IMR-90 (cell line): ENCODE results near the gene MGAT4C. TPM values are rescaled to one million over a fixed set of nuclear protein-coding genes. Genes with fewer than 3 reads are reported as not detected.

Experiments used
- ATAC-seq: fragments of 200-7000 bp; cut with Tn5 transposase; 2 replicates; pipeline ENCODE4 v1.9.1; 2020; ENCODE audit warnings: low read depth, mild to moderate bottlenecking, moderate library complexity
- BruUV-seq: library from RNA; stranded (reverse); fragments of 400-500 nt; replicated peaks from 2 replicates; lab custom pipeline; 2021; lab: Mats Ljungman, UMichigan
- CTCF ChIA-PET: fragments of 300-600 bp; formaldehyde crosslinking; extraction: SDS; loops from one replicate; lab custom pipeline; 2021; ENCODE audit warnings: antibody characterized with exemption; lab: Yijun Ruan, JAX
- POLR2A ChIA-PET: fragments of 300-600 bp; sonication (Branson Sonifier 250); formaldehyde crosslinking; loops from one replicate; lab custom pipeline; 2022; ENCODE audit warnings: antibody characterized with exemption; ENCODE audit not compliant: unreplicated experiment; lab: Charles Lee
- DNase-seq: peaks from one replicate; pipeline ENCODE4 v3.0.0; 2013
- H2AFZ ChIP-seq: replicated peaks from 2 replicates; pipeline ENCODE3; 2013; ENCODE audit warnings: low read length, mild to moderate bottlenecking; ENCODE audit not compliant: poor library complexity
- H2AK5ac ChIP-seq: 2 replicates; pipeline ENCODE4 v1.6.1; 2013; ENCODE audit warnings: low read depth, low read length, inconsistent platforms
- H2AK9ac ChIP-seq: replicated peaks from 2 replicates; pipeline ENCODE3; 2013; ENCODE audit warnings: mild to moderate bottlenecking, low read depth, low read length, moderate library complexity; ENCODE audit not compliant: poor library complexity
- H2BK120ac ChIP-seq: 2 replicates; pipeline ENCODE4 v1.6.1; 2013; ENCODE audit warnings: low read depth, low read length, inconsistent platforms
- H2BK15ac ChIP-seq: 3 replicates; pipeline ENCODE4 v1.6.1; 2013; ENCODE audit warnings: low read depth, low read length, inconsistent platforms
- H2BK20ac ChIP-seq: 2 replicates; pipeline ENCODE4 v1.6.1; 2013; ENCODE audit warnings: low read depth, mild to moderate bottlenecking, inconsistent platforms, low read length, moderate library complexity
- H2BK5ac ChIP-seq: 2 replicates; pipeline ENCODE4 v1.6.1; 2013; ENCODE audit warnings: mild to moderate bottlenecking, low read depth, low read length, inconsistent platforms; ENCODE audit not compliant: poor library complexity, severe bottlenecking
- H3K14ac ChIP-seq: replicated peaks from 2 replicates; pipeline ENCODE4 v1.6.1; 2013; ENCODE audit warnings: low read depth, low read length, inconsistent platforms
- H3K18ac ChIP-seq: 2 replicates; pipeline ENCODE4 v1.6.1; 2013; ENCODE audit warnings: low read depth, low read length, control low read depth
- H3K23ac ChIP-seq: 2 replicates; pipeline ENCODE4 v1.6.1; 2013; ENCODE audit warnings: low read depth, low read length, inconsistent platforms
- H3K27ac ChIP-seq: 2 replicates; pipeline ENCODE4 v1.5.1; 2013; ENCODE audit warnings: mild to moderate bottlenecking, control low read depth, low read length; ENCODE audit not compliant: insufficient read depth
- H3K27me3 ChIP-seq: 2 replicates; pipeline ENCODE4 v1.6.1; 2013; ENCODE audit warnings: low read length; ENCODE audit not compliant: control insufficient read depth, insufficient read depth
- H3K36me3 ChIP-seq: 2 replicates; pipeline ENCODE4 v1.6.1; 2013; ENCODE audit warnings: low read length, mixed read lengths; ENCODE audit not compliant: control insufficient read depth, insufficient read depth
- H3K4ac ChIP-seq: 2 replicates; pipeline ENCODE4 v1.6.1; 2013; ENCODE audit warnings: low read depth, low read length, inconsistent platforms
- H3K4me1 ChIP-seq: 2 replicates; pipeline ENCODE4 v1.6.1; 2013; ENCODE audit warnings: low read length, mixed read lengths; ENCODE audit not compliant: control insufficient read depth, insufficient read depth
- H3K4me2 ChIP-seq: 2 replicates; pipeline ENCODE4 v1.6.1; 2013; ENCODE audit warnings: low read depth, mild to moderate bottlenecking, control low read depth, low read length, moderate library complexity
- H3K4me3 ChIP-seq: 2 replicates; pipeline ENCODE4 v1.5.1; 2013; ENCODE audit warnings: low read depth, mild to moderate bottlenecking, control low read depth, low read length, moderate library complexity; ENCODE audit not compliant: insufficient read depth
- H3K56ac ChIP-seq: 2 replicates; pipeline ENCODE4 v1.6.1; 2013; ENCODE audit warnings: low read length, inconsistent platforms; ENCODE audit not compliant: insufficient read depth; ENCODE audit errors: extremely low read depth
- H3K79me1 ChIP-seq, 2 experiments: 2 replicates each; pipeline ENCODE4 v1.6.1; 2013; ENCODE audit warnings: low read length in 2 of 2, inconsistent platforms in 1 of 2, low read depth in 1 of 2
- H3K9ac ChIP-seq: 2 replicates; pipeline ENCODE4 v1.6.1; 2013; ENCODE audit warnings: low read depth, low read length, control low read depth
- H3K9me1 ChIP-seq: 2 replicates; pipeline ENCODE4 v1.6.1; 2013; ENCODE audit warnings: low read length, inconsistent platforms; ENCODE audit not compliant: insufficient read depth
- H3K9me3 ChIP-seq: 2 replicates; pipeline ENCODE4 v1.6.1; 2013; ENCODE audit warnings: low read length; ENCODE audit not compliant: control insufficient read depth, insufficient read depth
- H4K20me1 ChIP-seq: 2 replicates; pipeline ENCODE4 v1.6.1; 2013; ENCODE audit warnings: low read length, inconsistent platforms; ENCODE audit not compliant: insufficient read depth
- H4K5ac ChIP-seq: 2 replicates; pipeline ENCODE4 v1.6.1; 2013; ENCODE audit warnings: mild to moderate bottlenecking, low read depth, low read length, control low read depth
- H4K8ac ChIP-seq, 2 experiments: 2 replicates each; pipeline ENCODE4 v1.6.1; 2013; ENCODE audit warnings: low read depth in 2 of 2, low read length in 2 of 2, control low read depth in 1 of 2, inconsistent platforms in 1 of 2
- H4K91ac ChIP-seq: 2 replicates; pipeline ENCODE4 v1.6.1; 2013; ENCODE audit warnings: low read depth, low read length, inconsistent platforms; ENCODE audit not compliant: insufficient read depth
- CEBPB ChIP-seq: IDR thresholded peaks from 2 replicates; pipeline ENCODE4 v1.6.1; 2012; ENCODE audit warnings: low read depth, low read length, improper control_type of control experiment
- CHD1 ChIP-seq: IDR thresholded peaks from 2 replicates; pipeline ENCODE4 v1.6.1; 2012; ENCODE audit warnings: low read depth, low read length, improper control_type of control experiment
- MAZ ChIP-seq: IDR thresholded peaks from 2 replicates; pipeline ENCODE4 v1.6.1; 2012; ENCODE audit warnings: low read depth, mild to moderate bottlenecking, low read length, improper control_type of control experiment, moderate library complexity, borderline replicate concordance
- MXI1 ChIP-seq: IDR thresholded peaks from 2 replicates; pipeline ENCODE4 v1.6.1; 2012; ENCODE audit warnings: low read depth, mild to moderate bottlenecking, low read length, moderate library complexity, borderline replicate concordance
- NFE2L2 ChIP-seq: fragments of 150-350 bp; IDR thresholded peaks from 2 replicates; pipeline ENCODE4 v1.6.1; 2016; ENCODE audit warnings: low read depth, mild to moderate bottlenecking, low read length
- RAD21 ChIP-seq: IDR thresholded peaks from 2 replicates; pipeline ENCODE4 v1.6.1; 2012; ENCODE audit warnings: low read length, improper control_type of control experiment
- RCOR1 ChIP-seq: IDR thresholded peaks from 2 replicates; pipeline ENCODE4 v1.6.1; 2012; ENCODE audit warnings: mild to moderate bottlenecking, low read length, improper control_type of control experiment; ENCODE audit not compliant: insufficient replicate concordance
- RFX5 ChIP-seq: IDR thresholded peaks from 2 replicates; pipeline ENCODE4 v1.8.0; 2012; ENCODE audit warnings: low read depth, mild to moderate bottlenecking, low read length, moderate library complexity
- USF2 ChIP-seq: fragments of 150-350 bp; IDR thresholded peaks from 2 replicates; pipeline ENCODE4 v1.6.1; 2017; ENCODE audit warnings: mild to moderate bottlenecking, antibody characterized with exemption, low read length, low read depth
- WGBS, 2 experiments: methylation state at CpG; one replicate each; pipeline versions ENCODE4 v1.1.5 to v1.1.7; 2013; ENCODE audit warnings: missing lambda C conversion rate in 2 of 2; ENCODE audit not compliant: insufficient read length in 1 of 2; ENCODE audit errors: extremely low coverage in 2 of 2; 5-methylcytosine and 5-hydroxymethylcytosine counted together
- dilution Hi-C: fragments of 300-500 bp; cut with HindIII; formaldehyde crosslinking; loops from one replicate; pipeline ENCODE4 v1.14.3; 2018; ENCODE audit warnings: low sequenced_read_pairs; ENCODE audit not compliant: unreplicated experiment
- in situ Hi-C: fragments of 300-500 bp; cut with MboI; formaldehyde crosslinking; loops from 3 replicates; pipeline ENCODE4 v1.14.3; 2019; ENCODE audit warnings: low sequenced_read_pairs, inconsistent platforms, mixed read lengths
- intact Hi-C: fragments of 100-400 bp; cut with micrococcal nuclease; formaldehyde crosslinking; loops from 2 replicates; pipeline ENCODE4 v1.10.0; 2022
- polyA plus RNA-seq, 3 experiments: library from polyadenylated mRNA; depleted of rRNA; stranded (reverse); fragments of >200 nt; gene quantifications; 2 replicates each; pipeline ENCODE4 v1.2.3, GENCODE V29; 2012; ENCODE audit warnings: low replicate concordance in 1 of 3
- total RNA-seq: library from RNA; depleted of rRNA; stranded (reverse); fragments of >200 nt; gene quantifications from 2 replicates; pipeline ENCODE4 v1.2.3, GENCODE V29; 2012

Gene MGAT4C
- total and polyA plus RNA-seq, 2 of the 4 experiments (the other 2 are of a cell fraction), result not detected

GRCh38 chr12:85996280-85996679, 259.9 kb downstream of the MGAT4C start:
- TF ChIP-seq MAZ (no peak), CEBPB (no peak), RCOR1 (no peak), RAD21 (no peak), RFX5 (no peak), MXI1 (no peak), NFE2L2 (no peak), USF2 (no peak), CHD1 (no peak)
- Histone ChIP-seq H3K9ac (no peak overlapping the region), H4K8ac (no peak overlapping the region), H3K36me3 (no peaks in the 10 kb centered on the region), H3K4me1 (no peaks in the 10 kb centered on the region), H3K4me3 (no peak overlapping the region), H3K9me3 (peaks cover 23% of the 10 kb centered on the region), H4K91ac (no peak overlapping the region), H2BK120ac (no peak overlapping the region), H2AFZ (no peak overlapping the region), H3K27ac (no peak overlapping the region), H3K23ac (no peak overlapping the region), H4K5ac (no peak overlapping the region), H3K18ac (no peak overlapping the region), H3K9me1 (no peaks in the 10 kb centered on the region), H3K27me3 (no peaks in the 10 kb centered on the region), H2AK9ac (no peak overlapping the region), H3K4me2 (no peak overlapping the region), H3K56ac (no peak overlapping the region), H2AK5ac (no peak overlapping the region), H2BK20ac (no peak overlapping the region), H2BK15ac (no peak overlapping the region), H3K14ac (no peak overlapping the region), H2BK5ac (no peak overlapping the region), H3K4ac (no peak overlapping the region), H3K79me1 (no peaks in the 10 kb centered on the region), H4K20me1 (no peaks in the 10 kb centered on the region)
- intact Hi-C loops, result no loop called here
- POLR2A ChIA-PET, result no interaction called here
- dilution Hi-C loops, result no loop called here
- CTCF ChIA-PET, result no interaction called here
- in situ Hi-C loops, result no loop called here
- DNase-seq (no peak), ATAC-seq (no peak)
- WGBS, 2 experiments, result no CpG with 5 or more reads among the region's 3 CpGs
- no TSS peak for BruUV-seq
